HFFc6 (cell line): ENCODE measurements around the gene ANKRD17. TPM values are rescaled to one million over a fixed set of nuclear protein-coding genes. Genes with fewer than 3 reads are reported as not detected.
A peak's percentile ranks its signal among the peaks of the same experiment; 100 is the strongest.

Source experiments
- DNase-seq: peaks from one replicate; pipeline ENCODE4 v3.0.0-alpha.2; 2018
- H3K27ac Mint-ChIP-seq: 2 replicates; pipeline ENCODE4 v1.8.0; 2020; ENCODE audit warnings: mild to moderate bottlenecking, mixed read lengths
- H3K27me3 Mint-ChIP-seq: 2 replicates; pipeline ENCODE4 v1.8.0; 2021; ENCODE audit warnings: mild to moderate bottlenecking, moderate library complexity, mixed read lengths; ENCODE audit not compliant: insufficient read depth
- H3K36me3 Mint-ChIP-seq: 2 replicates; pipeline ENCODE4 v1.8.0; 2021; ENCODE audit warnings: low read depth, mixed read lengths
- H3K4me1 Mint-ChIP-seq: 2 replicates; pipeline ENCODE4 v1.8.0; 2020; ENCODE audit warnings: low read depth, mixed read lengths
- H3K4me3 Mint-ChIP-seq: 2 replicates; pipeline ENCODE4 v1.8.0; 2020; ENCODE audit warnings: mild to moderate bottlenecking, moderate library complexity, mixed read lengths
- H3K9me3 Mint-ChIP-seq: 2 replicates; pipeline ENCODE4 v1.8.0; 2020; ENCODE audit warnings: mild to moderate bottlenecking, mixed read lengths
- total RNA-seq, 6 experiments: library from RNA; stranded (reverse); fragmentation: NEBNext Ultra II Directional; extraction: Animal tissue kit (Norgen Biotek cat#: 25700); gene quantifications; 2 replicates in 1 of 6; 3 replicates in 5 of 6; pipeline ENCODE4 v1.2.3, GENCODE V29; 2021
- TF ChIP-seq, protein P1 (sequence below): fragments of 200-600 bp; sonication (generic); IDR thresholded peaks from 2 replicates; pipeline ENCODE4 v1.5.0; 2021; ENCODE audit warnings: antibody characterized with exemption, mild to moderate bottlenecking

Gene ANKRD17
- total RNA-seq, 6 experiments from 2014 or later, result 51.7 to 61.0 (median 56.4) TPM

DNA sequence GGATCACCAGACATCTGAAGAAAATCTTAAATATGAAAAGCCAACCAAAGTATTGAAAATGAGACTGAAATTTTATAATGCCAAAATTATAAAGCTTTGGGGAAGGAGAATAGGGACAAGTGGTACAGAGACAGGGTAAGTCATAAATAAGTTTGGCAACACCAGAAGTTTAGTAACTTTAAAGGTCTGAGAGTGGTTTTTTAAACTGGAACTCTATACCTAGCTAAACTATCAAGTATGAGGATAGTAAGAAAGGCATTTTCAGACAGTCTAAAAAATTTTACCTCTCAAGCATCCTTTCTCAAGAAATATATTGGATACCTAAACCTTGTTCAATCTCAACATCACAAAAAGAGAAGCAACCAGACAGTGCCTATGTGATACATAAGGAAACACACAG, 92.4 kb downstream of the ANKRD17 start:
- peaks cover 14% of the 10 kb centered on the region for H3K9me3 Mint-ChIP-seq
- peaks cover 15% of the 10 kb centered on the region for H3K4me1 Mint-ChIP-seq
- H3K4me3 Mint-ChIP-seq, result no peak overlapping the region
- peaks cover 65% of the 10 kb centered on the region for H3K36me3 Mint-ChIP-seq
- no peak for DNase-seq
- peaks cover 4% of the 10 kb centered on the region; the same call in 1 of the 2 replicates for H3K27me3 Mint-ChIP-seq
- TF ChIP-seq, protein P1, sequence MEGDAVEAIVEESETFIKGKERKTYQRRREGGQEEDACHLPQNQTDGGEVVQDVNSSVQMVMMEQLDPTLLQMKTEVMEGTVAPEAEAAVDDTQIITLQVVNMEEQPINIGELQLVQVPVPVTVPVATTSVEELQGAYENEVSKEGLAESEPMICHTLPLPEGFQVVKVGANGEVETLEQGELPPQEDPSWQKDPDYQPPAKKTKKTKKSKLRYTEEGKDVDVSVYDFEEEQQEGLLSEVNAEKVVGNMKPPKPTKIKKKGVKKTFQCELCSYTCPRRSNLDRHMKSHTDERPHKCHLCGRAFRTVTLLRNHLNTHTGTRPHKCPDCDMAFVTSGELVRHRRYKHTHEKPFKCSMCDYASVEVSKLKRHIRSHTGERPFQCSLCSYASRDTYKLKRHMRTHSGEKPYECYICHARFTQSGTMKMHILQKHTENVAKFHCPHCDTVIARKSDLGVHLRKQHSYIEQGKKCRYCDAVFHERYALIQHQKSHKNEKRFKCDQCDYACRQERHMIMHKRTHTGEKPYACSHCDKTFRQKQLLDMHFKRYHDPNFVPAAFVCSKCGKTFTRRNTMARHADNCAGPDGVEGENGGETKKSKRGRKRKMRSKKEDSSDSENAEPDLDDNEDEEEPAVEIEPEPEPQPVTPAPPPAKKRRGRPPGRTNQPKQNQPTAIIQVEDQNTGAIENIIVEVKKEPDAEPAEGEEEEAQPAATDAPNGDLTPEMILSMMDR, result no peak
- H3K27ac Mint-ChIP-seq, result no peak overlapping the region

DNA sequence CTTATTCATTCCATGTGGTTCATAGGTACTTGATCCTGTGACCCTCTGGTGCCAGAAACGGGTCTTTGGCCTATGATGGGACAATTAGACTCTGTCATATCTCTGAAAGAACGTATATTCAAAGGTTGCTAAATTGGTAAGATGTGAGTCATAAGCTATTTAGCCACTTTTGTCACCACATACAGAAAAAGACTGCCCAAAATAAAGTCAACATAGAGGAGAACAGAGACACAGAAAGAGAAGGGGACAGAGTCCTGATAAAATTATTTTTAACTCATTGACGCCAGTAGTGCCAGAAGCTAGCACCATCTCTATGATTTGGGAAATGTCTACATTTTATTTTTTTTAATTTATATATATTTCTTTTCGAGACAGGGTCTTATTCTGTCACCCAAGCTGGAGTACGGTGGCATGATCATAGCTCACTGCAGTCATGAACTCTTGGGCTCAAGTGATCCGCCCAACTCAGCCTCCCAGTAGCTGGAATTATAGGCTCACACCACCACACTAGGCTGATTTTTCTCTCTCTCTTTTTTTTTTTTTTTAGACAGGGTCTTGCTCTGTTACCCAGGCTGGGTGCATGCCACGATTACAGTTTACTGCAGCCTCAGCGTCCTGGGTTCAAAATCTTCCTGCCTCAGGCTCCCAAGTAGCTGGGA, 96.9 kb downstream of the ANKRD17 start:
- Mint-ChIP-seq H3K4me1 (peaks cover 33% of the 10 kb centered on the region), H3K27me3 (no peaks in the 10 kb centered on the region; the same call in 1 of the 2 replicates), H3K36me3 (peaks cover 51% of the 10 kb centered on the region), H3K27ac (peak overlapping the region; percentile 49; the same call in 1 of the 2 replicates), H3K4me3 (no peak overlapping the region; the same call in 1 of the 2 replicates), H3K9me3 (peaks cover 14% of the 10 kb centered on the region)
- DNase-seq, result peak; percentile 9
- TF ChIP-seq, protein P1, result no peak

DNA sequence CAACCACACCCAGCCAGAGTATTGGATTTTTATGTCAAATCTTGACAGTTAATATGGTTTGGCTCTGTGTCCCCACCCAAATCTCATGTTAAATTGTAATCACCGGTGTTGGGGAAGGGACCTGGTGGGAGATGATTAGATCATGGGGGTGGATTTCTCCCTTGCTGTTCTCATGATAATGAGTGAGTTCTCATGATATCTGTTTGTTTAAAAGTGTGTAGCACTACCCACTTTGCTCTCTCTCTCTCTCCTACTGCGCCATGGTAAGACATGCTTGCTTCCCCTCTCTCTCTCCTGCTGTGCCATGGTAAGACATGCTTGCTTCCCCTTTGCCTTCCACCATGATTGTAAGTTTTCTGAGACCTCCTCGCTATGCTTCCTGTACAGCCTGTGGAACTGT, 102.2 kb downstream of the ANKRD17 start:
- no peaks in the 10 kb centered on the region for H3K27me3 Mint-ChIP-seq
- no peak for DNase-seq
- peak overlapping the region; percentile 43 for H3K27ac Mint-ChIP-seq
- TF ChIP-seq, protein P1, result no peak
- H3K4me1 Mint-ChIP-seq, result peaks cover 19% of the 10 kb centered on the region
- no peaks in the 10 kb centered on the region for H3K9me3 Mint-ChIP-seq
- no peak overlapping the region for H3K4me3 Mint-ChIP-seq
- H3K36me3 Mint-ChIP-seq, result peaks cover 43% of the 10 kb centered on the region

DNA sequence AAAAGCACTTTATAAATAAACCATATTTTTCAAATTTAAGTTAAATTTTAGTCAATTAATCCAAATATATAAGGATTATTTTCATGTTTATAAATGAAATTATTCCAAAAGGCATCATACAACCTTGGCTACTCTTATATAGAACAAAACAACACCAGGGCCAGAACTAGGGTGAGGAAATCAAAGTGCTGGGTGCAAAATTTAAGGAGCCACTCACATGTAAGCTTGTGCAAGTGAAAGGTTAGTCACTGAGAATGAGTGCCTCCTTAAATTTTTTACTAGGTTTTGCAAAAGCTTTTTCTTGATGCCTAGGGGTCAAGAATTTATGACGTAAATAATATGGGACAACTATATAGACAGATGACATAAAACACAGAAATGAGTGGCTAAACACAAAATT, 105.7 kb downstream of the ANKRD17 start:
- no peak overlapping the region for H3K4me3 Mint-ChIP-seq

DNA sequence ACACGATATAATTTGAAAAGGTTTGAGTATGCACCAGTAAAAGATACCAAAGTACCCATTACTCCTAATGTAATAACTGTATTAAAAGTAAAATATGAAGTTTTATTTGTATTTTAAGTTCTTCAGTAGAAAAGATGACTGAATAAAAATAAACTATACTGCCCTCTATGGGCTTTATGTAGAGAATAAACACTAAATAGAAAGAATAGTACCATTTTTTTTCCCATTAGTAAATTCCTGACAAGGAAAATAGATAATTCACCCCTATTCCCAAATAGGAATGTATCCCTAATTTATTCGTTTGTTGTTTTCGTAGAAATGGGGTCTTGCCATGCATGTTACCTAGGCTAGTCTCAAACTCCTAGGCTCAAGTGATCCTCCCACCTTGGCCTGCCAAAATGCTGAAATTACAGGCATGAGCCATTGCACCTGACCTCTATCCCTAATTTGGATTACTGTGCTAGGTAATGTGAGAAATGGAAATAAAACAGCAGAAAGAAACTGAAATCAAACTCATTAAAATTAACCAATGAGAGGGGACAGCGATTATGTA, 115.5 kb downstream of the ANKRD17 start:
- TF ChIP-seq, protein P1, result peak; percentile 71
- no peak for DNase-seq
- H3K27ac Mint-ChIP-seq, result no peak overlapping the region
- H3K36me3 Mint-ChIP-seq, result peaks cover 50% of the 10 kb centered on the region
- no peaks in the 10 kb centered on the region for H3K27me3 Mint-ChIP-seq
- no peak overlapping the region for H3K4me3 Mint-ChIP-seq
- peaks cover 6% of the 10 kb centered on the region; the same call in 1 of the 2 replicates for H3K4me1 Mint-ChIP-seq
- no peaks in the 10 kb centered on the region for H3K9me3 Mint-ChIP-seq

More for the DNA sequence above, 105.7 kb downstream of the ANKRD17 start:
- H3K27ac Mint-ChIP-seq, result no peak overlapping the region
- no peaks in the 10 kb centered on the region for H3K9me3 Mint-ChIP-seq
- DNase-seq, result no peak
- H3K36me3 Mint-ChIP-seq, result peaks cover 32% of the 10 kb centered on the region
- H3K27me3 Mint-ChIP-seq, result no peaks in the 10 kb centered on the region
- TF ChIP-seq, protein P1, result no peak
- 0 out of 2 replicates have a peak, but pooled peaks cover under 1% of the 10 kb centered on the region for H3K4me1 Mint-ChIP-seq
